Measurements from ENCODE around the gene ANXA2. TPM values are rescaled to one million over a fixed set of nuclear protein-coding genes. Genes with fewer than 3 reads are reported as not detected.
"Not testable (repeated sequence)": the region's sequence is repeated elsewhere in the genome, so short reads cannot be mapped to it uniquely, and the experiment has no call there.

The ANXA2 gene
- total RNA-seq, 4 donors from 2014 or later: 376 to 811 (median 549) TPM

GRCh38 chr15:60343221-60343970, 54.4 kb downstream of the ANXA2 start:
- H3K4me1 ChIP-seq: no peaks in the 10 kb centered on the region
- H3K36me3 ChIP-seq: no peaks in the 10 kb centered on the region
- no peaks in the 10 kb centered on the region for H3K27me3 ChIP-seq
- no peak overlapping the region for H3K27ac ChIP-seq
- no peaks in the 10 kb centered on the region for H3K9me3 ChIP-seq
- intact Hi-C loops (cut with DNase I; ENCODE audit: low total_unique reads): no loop called here
- no peak for DNase-seq
- TF ChIP-seq CTCF (IDR thresholded peaks at IDR 0.05) (no peak), POLR2A (IDR thresholded peaks at IDR 0.05) (no peak)
- no peak overlapping the region for H3K4me3 ChIP-seq

- no peak for TF ChIP-seq CTCF (IDR thresholded peaks at IDR 0.05)
- TF ChIP-seq POLR2A (IDR thresholded peaks at IDR 0.05): no peak
- Histone ChIP-seq H3K36me3 (no peaks in the 10 kb centered on the region), H3K9me3 (no peaks in the 10 kb centered on the region), H3K27ac (no peak overlapping the region), H3K27me3 (no peaks in the 10 kb centered on the region), H3K4me3 (no peak overlapping the region), H3K4me1 (no peaks in the 10 kb centered on the region)
- no peak for DNase-seq
- intact Hi-C loops (cut with DNase I; ENCODE audit: low total_unique reads): no loop called here
Observed at GRCh38 chr15:60340207-60340921, 57.4 kb downstream of the ANXA2 start.

GRCh38 chr15:60339236-60339635, 58.5 kb downstream of the ANXA2 start:
- Histone ChIP-seq H3K36me3 (no peaks in the 10 kb centered on the region), H3K9me3 (no peaks in the 10 kb centered on the region), H3K4me3 (no peak overlapping the region), H3K27ac (no peak overlapping the region), H3K4me1 (no peaks in the 10 kb centered on the region), H3K27me3 (no peaks in the 10 kb centered on the region)
- TF ChIP-seq CTCF (IDR thresholded peaks at IDR 0.05): no peak
- TF ChIP-seq POLR2A (IDR thresholded peaks at IDR 0.05): no peak
- no peak for DNase-seq
- intact Hi-C loops (cut with DNase I; ENCODE audit: low total_unique reads): no loop called here

- no peaks in the 10 kb centered on the region for H3K27me3 ChIP-seq
- intact Hi-C loops (cut with DNase I; ENCODE audit: low total_unique reads): no loop called here
- no peak overlapping the region for H3K27ac ChIP-seq
- no peaks in the 10 kb centered on the region for H3K4me1 ChIP-seq
- TF ChIP-seq CTCF (IDR thresholded peaks at IDR 0.05) (no peak), POLR2A (IDR thresholded peaks at IDR 0.05) (no peak)
- DNase-seq: no peak
- no peaks in the 10 kb centered on the region for H3K9me3 ChIP-seq
- H3K36me3 ChIP-seq: no peaks in the 10 kb centered on the region
- H3K4me3 ChIP-seq: no peak overlapping the region
Observed at GRCh38 chr15:60338810-60339209, 59.0 kb downstream of the ANXA2 start.

- Histone ChIP-seq H3K36me3 (no peaks in the 10 kb centered on the region), H3K4me3 (no peak overlapping the region), H3K27ac (no peak overlapping the region), H3K9me3 (no peaks in the 10 kb centered on the region), H3K27me3 (no peaks in the 10 kb centered on the region), H3K4me1 (no peaks in the 10 kb centered on the region)
- intact Hi-C loops (cut with DNase I; ENCODE audit: low total_unique reads): no loop called here
- DNase-seq: no peak
- TF ChIP-seq CTCF (IDR thresholded peaks at IDR 0.05): no peak
- no peak for TF ChIP-seq POLR2A (IDR thresholded peaks at IDR 0.05)
Observed at GRCh38 chr15:60337076-60337475, 60.7 kb downstream of the ANXA2 start.

GRCh38 chr15:60335296-60335695, 62.5 kb downstream of the ANXA2 start:
- DNase-seq; H3K27ac ChIP-seq; H3K4me3 ChIP-seq; H3K36me3 ChIP-seq; H3K4me1 ChIP-seq; intact Hi-C loops (cut with DNase I; ENCODE audit: low total_unique reads); H3K9me3 ChIP-seq; H3K27me3 ChIP-seq: not testable (repeated sequence)
